ENCODE results near the gene BCL11B.
A peak's percentile ranks its signal among the peaks of the same experiment; 100 is the strongest.

BCL11B gene

GRCh38 chr14:99201351-99202073, 70.5 kb downstream of the BCL11B start:
- Mint-ChIP-seq H3K27ac (peak overlapping the region; percentile 90 to 96), H3K9me3 (no peaks in the 10 kb centered on the region), H3K27me3 (no peaks in the 10 kb centered on the region), H3K4me1 (peaks cover 100% of the 10 kb centered on the region), H3K4me3 (peak overlapping the region; percentile 84 to 86)
- DNase-seq (no peak), ATAC-seq (peak; percentile 45)

DNA sequence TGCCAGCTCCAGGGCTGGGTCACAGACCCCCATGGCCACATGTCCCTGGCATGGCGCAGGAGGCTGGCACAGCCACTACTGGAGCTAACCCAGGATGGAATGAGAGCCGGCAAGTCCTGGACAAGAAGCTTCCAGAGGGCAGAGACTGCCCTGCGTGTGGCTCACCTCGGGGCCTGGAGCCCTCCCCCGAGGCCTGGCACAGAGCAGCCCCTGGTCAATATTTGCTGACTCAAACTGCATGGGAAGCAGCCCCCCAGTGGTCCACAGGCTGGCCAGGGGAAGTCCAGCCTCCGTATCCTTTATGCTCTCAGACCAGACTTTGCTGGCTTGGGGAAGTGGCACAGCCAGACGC, 71.4 kb downstream of the BCL11B start:
- no peaks in the 10 kb centered on the region for H3K27me3 Mint-ChIP-seq
- peak overlapping the region in 1 of 2 donors; percentile 90 for H3K27ac Mint-ChIP-seq
- ATAC-seq (no peak), DNase-seq (no peak)
- H3K4me3 Mint-ChIP-seq = peak overlapping the region; percentile 84 to 86
- peaks cover 100% of the 10 kb centered on the region for H3K4me1 Mint-ChIP-seq
- H3K9me3 Mint-ChIP-seq = no peaks in the 10 kb centered on the region

DNA sequence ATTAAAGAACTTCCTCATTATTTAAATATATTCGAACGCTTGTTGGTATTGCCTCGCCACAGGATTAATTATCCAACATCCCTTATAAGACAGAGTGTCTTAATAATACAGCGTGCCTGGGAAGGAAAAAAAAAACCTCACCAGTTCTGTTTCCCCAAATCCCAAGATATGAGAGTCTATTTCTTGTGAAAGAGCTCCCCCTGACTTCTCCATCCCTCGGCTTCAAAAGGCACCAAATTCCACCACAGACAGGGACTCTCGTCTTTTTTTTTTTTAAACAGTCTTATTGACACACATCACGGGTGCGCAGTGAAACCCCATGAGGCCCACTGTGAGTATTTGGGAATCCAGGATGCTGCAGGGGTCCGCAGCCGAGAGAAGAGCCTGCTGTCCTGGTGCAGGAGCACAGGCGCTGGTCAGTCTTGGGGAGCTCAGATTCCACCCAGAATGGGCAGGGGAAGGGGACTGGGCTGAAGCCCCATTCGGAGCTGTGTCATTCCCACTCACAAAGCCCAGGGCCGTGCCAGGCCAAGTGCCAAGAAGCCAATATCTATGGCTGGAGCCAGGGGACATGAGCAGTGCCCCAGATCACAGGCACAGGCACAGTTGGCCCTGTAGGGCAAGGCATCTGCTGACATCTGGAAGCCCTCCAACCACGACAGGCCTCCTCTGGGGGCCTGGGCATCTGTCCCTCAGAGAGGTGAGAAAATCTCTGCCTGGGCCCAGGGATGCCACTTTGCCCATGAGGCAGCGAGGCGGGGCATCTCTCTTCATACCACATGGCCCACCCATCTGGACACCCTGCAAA, 71.9 kb downstream of the BCL11B start:
- DNase-seq = no peak
- H3K27me3 Mint-ChIP-seq = no peaks in the 10 kb centered on the region
- H3K4me3 Mint-ChIP-seq = peak overlapping the region; percentile 65 to 84
- H3K4me1 Mint-ChIP-seq = peaks cover 100% of the 10 kb centered on the region
- no peak for ATAC-seq
- H3K9me3 Mint-ChIP-seq = no peaks in the 10 kb centered on the region
- peak overlapping the region; percentile 59 to 81 for H3K27ac Mint-ChIP-seq

DNA sequence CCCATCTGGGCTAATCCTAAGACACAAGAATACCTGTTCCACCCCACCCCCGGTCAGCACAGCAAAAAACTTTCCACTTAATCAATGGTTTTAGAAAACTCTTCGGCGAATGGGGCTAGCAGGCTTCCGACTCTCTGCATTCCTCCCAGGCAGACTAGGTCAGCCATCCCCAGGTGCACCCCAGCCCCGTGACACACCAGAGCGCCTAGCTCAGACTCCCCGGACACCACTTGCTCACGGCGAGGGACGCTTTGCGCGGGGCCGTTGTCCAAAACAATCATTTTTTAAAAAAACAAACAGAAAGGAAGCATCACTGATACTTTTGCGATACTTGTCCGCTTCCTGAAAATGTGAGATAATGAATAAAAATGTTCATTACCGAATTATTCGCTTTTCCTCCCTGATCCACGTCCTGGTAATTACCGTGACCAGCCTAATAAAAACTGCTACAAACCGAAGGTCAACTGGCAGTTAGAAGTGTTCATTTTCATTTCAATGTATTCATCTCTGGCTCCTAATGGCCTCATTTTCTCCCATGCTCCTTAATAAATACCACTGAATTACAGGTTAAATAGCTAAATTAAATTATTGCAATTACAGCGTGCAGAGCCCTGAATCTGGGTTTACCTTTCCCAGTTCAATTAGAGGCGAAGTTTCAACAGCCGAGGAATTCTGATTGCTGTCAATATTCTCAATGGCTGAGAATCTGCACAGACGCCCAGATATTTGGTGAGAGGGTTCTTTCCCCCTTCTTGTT, 73.1 kb downstream of the BCL11B start:
- H3K9me3 Mint-ChIP-seq = no peaks in the 10 kb centered on the region
- no peak for DNase-seq
- H3K27ac Mint-ChIP-seq = peak overlapping the region; percentile 77 to 91
- H3K4me1 Mint-ChIP-seq = peaks cover 100% of the 10 kb centered on the region
- ATAC-seq = no peak
- H3K4me3 Mint-ChIP-seq = peak overlapping the region; percentile 65 to 84
- no peaks in the 10 kb centered on the region for H3K27me3 Mint-ChIP-seq

GRCh38 chr14:99196310-99196650, 75.7 kb downstream of the BCL11B start:
- ATAC-seq (no peak), DNase-seq (no peak)
- H3K9me3 Mint-ChIP-seq = no peaks in the 10 kb centered on the region
- H3K27ac Mint-ChIP-seq = peak overlapping the region; percentile 30 to 90
- H3K4me1 Mint-ChIP-seq = peaks cover 100% of the 10 kb centered on the region
- H3K27me3 Mint-ChIP-seq = no peaks in the 10 kb centered on the region
- H3K4me3 Mint-ChIP-seq = peak overlapping the region; percentile 2 to 89

DNA sequence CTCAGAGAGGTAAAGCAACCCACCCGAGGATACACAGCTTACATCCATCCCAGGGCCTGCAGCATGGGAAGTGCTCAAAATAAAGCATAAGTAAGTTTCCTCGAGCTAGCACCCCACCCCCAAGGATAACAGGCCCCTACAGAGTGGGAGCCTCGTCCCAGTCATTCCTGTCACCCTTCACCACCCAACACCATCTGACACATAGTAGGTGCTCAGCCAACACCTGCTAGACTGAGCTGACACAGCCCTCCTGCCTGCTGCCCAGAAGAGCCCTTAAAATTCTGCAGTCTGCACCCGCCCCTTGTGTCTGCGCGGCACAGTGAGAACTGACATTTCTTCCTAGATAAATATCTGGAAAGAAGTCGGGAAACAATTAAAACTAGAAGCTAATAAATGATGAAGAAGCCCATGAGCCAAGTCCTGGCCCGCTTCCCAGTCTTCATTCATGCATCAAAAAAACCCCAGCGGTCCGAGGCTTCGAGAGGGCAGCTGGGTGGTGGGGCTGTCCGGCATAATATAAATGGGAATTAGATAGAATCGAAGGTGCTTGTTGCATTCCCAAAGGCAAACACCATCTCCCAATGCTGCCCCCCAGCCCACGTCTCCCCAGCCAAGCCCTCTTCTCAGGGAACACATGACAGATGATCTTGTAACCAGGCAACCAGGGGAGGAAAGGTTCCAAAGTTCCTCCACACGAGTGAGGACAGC, 76.2 kb downstream of the BCL11B start:
- Mint-ChIP-seq H3K27ac (peak overlapping the region; percentile 30 to 90), H3K4me1 (peaks cover 100% of the 10 kb centered on the region), H3K9me3 (no peaks in the 10 kb centered on the region), H3K27me3 (no peaks in the 10 kb centered on the region), H3K4me3 (peak overlapping the region; percentile 20 to 89)
- ATAC-seq = no peak
- no peak for DNase-seq

- Mint-ChIP-seq H3K27me3 (no peaks in the 10 kb centered on the region), H3K4me3 (peak overlapping the region; percentile 50 to 89), H3K4me1 (peaks cover 100% of the 10 kb centered on the region), H3K9me3 (no peaks in the 10 kb centered on the region), H3K27ac (peak overlapping the region; percentile 51 to 75)
- DNase-seq = no peak
- no peak for ATAC-seq
These were observed 77.3 kb downstream of the BCL11B start for GRCh38 chr14:99194736-99195135.

DNA sequence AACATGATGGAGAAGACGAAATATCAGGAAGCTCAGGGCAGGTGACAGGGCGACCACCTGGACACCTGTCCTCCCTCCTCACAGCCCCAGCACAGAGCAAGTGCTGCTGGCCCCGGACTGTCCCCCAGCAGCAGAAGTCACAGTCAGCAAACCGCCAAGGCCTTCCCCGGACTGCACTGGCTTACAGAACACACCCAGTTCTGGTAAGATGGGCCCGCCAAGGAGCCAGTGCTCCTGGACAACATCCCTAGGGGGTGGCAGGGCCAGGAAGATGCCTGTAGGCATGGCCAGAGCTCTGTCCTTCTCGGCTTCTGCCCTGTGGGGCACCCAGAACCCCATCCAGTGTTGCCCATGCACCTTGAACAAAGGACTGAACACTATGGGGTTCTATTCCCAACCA, 77.9 kb downstream of the BCL11B start:
- Mint-ChIP-seq H3K4me1 (peaks cover 100% of the 10 kb centered on the region), H3K9me3 (no peaks in the 10 kb centered on the region), H3K27me3 (no peaks in the 10 kb centered on the region), H3K4me3 (peak overlapping the region; percentile 89 to 95), H3K27ac (peak overlapping the region; percentile 42 to 83)
- DNase-seq (no peak), ATAC-seq (peak; percentile 30)

DNA sequence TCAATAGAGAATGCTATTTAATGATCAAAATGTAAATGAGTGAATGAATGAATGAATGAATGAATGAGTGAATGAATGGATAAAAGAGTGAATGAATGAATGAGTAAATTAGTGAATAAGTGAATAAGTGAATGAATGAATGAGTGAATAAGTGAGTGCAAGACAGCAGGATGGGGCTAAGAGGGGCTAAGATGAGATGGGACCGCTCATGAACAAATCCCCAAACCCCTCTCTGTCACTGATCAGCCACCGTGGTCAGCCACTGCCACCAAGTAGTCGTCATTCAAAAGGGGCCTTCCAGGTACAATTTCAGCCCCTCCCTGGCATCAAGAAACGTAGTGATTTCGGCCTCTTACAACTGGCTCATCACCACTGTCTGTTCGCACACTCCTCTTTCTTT, 79.2 kb downstream of the BCL11B start:
- peak overlapping the region; percentile 71 to 97 for H3K27ac Mint-ChIP-seq
- peak; percentile 40 for ATAC-seq
- H3K4me1 Mint-ChIP-seq = peaks cover 96% of the 10 kb centered on the region
- H3K9me3 Mint-ChIP-seq = no peaks in the 10 kb centered on the region
- peak overlapping the region; percentile 89 to 95 for H3K4me3 Mint-ChIP-seq
- DNase-seq = peak in 1 of 2 donors; percentile 60
- H3K27me3 Mint-ChIP-seq = no peaks in the 10 kb centered on the region

DNA sequence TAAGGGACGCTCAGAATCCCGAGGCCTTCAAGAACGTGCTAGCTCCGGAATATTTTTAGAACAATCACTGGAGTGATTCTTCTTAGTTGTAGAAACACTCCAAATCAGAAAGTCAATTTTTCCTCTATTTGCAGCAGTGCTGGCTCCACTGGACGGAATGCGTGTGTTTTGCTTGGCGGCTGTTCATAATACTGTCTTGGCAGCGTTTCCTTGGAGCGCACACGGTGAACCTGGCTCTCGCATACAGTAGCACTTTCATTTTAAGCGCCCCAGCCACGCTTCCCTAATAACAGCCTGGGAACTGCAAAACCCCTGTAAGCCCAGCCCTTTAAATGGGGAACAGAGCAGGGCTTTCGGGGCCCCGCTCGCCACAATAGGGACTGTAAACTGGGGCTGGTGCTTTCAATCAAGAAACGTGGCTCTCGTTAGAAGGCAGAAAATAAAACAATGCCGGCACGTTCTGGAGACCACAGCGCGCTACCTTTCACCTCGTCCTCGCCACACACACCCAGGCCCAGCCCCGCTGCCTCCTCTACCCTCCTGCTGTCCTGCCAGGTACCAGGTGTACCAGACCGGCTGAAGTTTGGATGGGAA, 79.9 kb downstream of the BCL11B start:
- H3K4me1 Mint-ChIP-seq = peaks cover 96% of the 10 kb centered on the region
- no peak for DNase-seq
- no peak for ATAC-seq

GRCh38 chr14:99191395-99192027, 80.5 kb downstream of the BCL11B start:
- Mint-ChIP-seq H3K4me1 (peaks cover 96% of the 10 kb centered on the region), H3K9me3 (no peaks in the 10 kb centered on the region), H3K27me3 (no peaks in the 10 kb centered on the region), H3K4me3 (peak overlapping the region; percentile 89 to 95), H3K27ac (peak overlapping the region; percentile 94 to 97)
- no peak for DNase-seq
- no peak for ATAC-seq

More for the DNA sequence above, 79.9 kb downstream of the BCL11B start:
- Mint-ChIP-seq H3K27ac (peak overlapping the region; percentile 94 to 97), H3K9me3 (no peaks in the 10 kb centered on the region), H3K27me3 (no peaks in the 10 kb centered on the region), H3K4me3 (peak overlapping the region; percentile 89 to 95)

GRCh38 chr14:99190696-99191394, 81.2 kb downstream of the BCL11B start:
- H3K9me3 Mint-ChIP-seq = no peaks in the 10 kb centered on the region
- DNase-seq (no peak), ATAC-seq (peak; percentile 9)
- peak overlapping the region; percentile 89 to 95 for H3K4me3 Mint-ChIP-seq
- H3K27me3 Mint-ChIP-seq = no peaks in the 10 kb centered on the region
- H3K27ac Mint-ChIP-seq = peak overlapping the region; percentile 90 to 97
- peaks cover 96% of the 10 kb centered on the region for H3K4me1 Mint-ChIP-seq

DNA sequence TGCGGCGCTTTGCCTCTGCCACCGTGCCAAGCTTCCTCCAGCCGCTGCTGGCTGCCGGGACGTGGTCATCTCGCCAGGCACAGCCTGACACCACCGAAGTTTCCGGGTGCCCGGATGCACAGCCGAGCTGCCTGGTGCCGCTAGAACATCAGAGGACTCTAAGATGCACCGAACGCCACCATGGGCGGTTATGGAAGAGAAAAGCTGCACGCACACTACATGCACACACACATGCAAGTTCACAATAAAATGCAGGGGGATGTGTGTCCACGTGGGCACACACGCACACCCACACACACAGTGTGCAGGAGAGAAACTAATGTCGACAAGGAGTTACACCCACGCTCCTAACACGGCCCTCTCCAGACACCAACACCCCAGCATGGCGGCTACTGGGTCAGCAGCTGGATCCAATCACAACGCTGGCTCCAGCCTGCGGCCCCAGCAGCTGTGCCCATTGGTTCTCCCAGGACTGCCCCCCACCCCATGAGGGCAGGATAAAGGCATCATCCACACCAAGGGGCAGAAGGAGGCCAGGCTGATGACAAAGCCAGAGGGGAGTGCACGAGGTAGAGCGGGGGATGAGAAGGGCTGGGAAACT, 82.7 kb downstream of the BCL11B start:
- H3K4me3 Mint-ChIP-seq = peak overlapping the region; percentile 89 to 95
- ATAC-seq (peak; percentile 44), DNase-seq (peak; percentile 60 to 66)
- peak overlapping the region; percentile 92 to 96 for H3K27ac Mint-ChIP-seq
- H3K27me3 Mint-ChIP-seq = no peaks in the 10 kb centered on the region
- H3K4me1 Mint-ChIP-seq = peaks cover 96% of the 10 kb centered on the region
- no peaks in the 10 kb centered on the region for H3K9me3 Mint-ChIP-seq

All from stimulated activated naive CD8-positive, alpha-beta T cell treated with anti-CD3 and anti-CD28 coated beads, Interleukin-15, amount 100 ng/mL, for 72 hours (primary cell).